Measurements from ENCODE around the gene BARHL1. TPM values are rescaled to one million over a fixed set of nuclear protein-coding genes. Genes with fewer than 3 reads are reported as not detected.

Gene BARHL1
- total and polyA plus RNA-seq, 9 of the 15 experiments (the other 6 are each of a cell fraction or from before 2014, with no cell fraction given), result not detected

DNA sequence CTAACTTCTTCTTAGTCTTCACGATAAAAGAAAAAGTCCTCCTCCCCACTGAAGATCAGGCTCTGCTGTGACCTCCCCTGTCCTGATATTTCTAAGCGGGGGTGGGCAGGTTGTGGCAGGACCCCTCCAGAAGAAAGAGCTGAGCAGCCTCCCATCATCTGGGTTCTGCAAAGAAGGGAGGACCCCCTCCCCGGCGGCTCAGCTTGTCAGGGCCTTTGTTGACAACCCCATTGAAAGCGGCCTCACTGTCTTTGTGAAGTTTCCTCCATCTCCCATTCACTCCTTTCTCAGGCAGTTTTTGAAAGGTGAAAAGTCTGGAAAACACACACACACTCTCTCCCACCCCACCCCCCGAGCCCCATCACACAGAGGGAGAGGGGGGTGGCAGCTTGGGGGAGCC lies 26.2 kb upstream of the BARHL1 start:
- BruUV-seq (replicated peaks), result no TSS peak
- no peak overlapping the region for H3K4me3 ChIP-seq
- no peaks in the 10 kb centered on the region for H3K9me1 ChIP-seq (ENCODE audit: control insufficient read depth, insufficient read depth, low read length)
- no peak for DNase-seq (ENCODE audit: extremely low read depth in 1 of 4, low spot score in 3 of 4)
- H3K4me1 ChIP-seq (replicated peaks in 1 of 2; ENCODE audit: control insufficient read depth in 2 of 2, insufficient read depth in 2 of 2, low read length in 2 of 2), result no peaks in the 10 kb centered on the region
- no peaks in the 10 kb centered on the region for H3K36me3 ChIP-seq (ENCODE audit: control insufficient read depth, insufficient read depth, low read length)
- no peak overlapping the region for H2AFZ ChIP-seq (ENCODE audit: low read depth, low read length)
- TF ChIP-seq, protein P1, sequence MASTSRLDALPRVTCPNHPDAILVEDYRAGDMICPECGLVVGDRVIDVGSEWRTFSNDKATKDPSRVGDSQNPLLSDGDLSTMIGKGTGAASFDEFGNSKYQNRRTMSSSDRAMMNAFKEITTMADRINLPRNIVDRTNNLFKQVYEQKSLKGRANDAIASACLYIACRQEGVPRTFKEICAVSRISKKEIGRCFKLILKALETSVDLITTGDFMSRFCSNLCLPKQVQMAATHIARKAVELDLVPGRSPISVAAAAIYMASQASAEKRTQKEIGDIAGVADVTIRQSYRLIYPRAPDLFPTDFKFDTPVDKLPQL (IDR thresholded peaks at IDR 0.05; ENCODE audit: extremely low read depth, insufficient read length), result no peak
- TF ChIP-seq, protein P2, sequence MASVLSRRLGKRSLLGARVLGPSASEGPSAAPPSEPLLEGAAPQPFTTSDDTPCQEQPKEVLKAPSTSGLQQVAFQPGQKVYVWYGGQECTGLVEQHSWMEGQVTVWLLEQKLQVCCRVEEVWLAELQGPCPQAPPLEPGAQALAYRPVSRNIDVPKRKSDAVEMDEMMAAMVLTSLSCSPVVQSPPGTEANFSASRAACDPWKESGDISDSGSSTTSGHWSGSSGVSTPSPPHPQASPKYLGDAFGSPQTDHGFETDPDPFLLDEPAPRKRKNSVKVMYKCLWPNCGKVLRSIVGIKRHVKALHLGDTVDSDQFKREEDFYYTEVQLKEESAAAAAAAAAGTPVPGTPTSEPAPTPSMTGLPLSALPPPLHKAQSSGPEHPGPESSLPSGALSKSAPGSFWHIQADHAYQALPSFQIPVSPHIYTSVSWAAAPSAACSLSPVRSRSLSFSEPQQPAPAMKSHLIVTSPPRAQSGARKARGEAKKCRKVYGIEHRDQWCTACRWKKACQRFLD (CRISPR knock-in tag; IDR thresholded peaks at IDR 0.05), result no peak
- no peak for TF ChIP-seq NFATC3 (IDR thresholded peaks at IDR 0.05)
- no peak for TF ChIP-seq BRD9 (IDR thresholded peaks at IDR 0.05; ENCODE audit: low read depth, partially characterized antibody)
- no peak for TF ChIP-seq RBM15 (IDR thresholded peaks at IDR 0.05; ENCODE audit: insufficient read depth, low read length)
- no peak for TF ChIP-seq STAT5A (IDR thresholded peaks at IDR 0.05; ENCODE audit: borderline replicate concordance, low read length)
- H3K79me2 ChIP-seq (ENCODE audit: control insufficient read depth, insufficient read depth, low read length), result no peaks in the 10 kb centered on the region
- POLR2A ChIA-PET, result no interaction called here
- ATAC-seq, result no peak
- no peak overlapping the region for H3K27ac ChIP-seq (ENCODE audit: extremely low read depth, low read depth, low read length)
- H3K4me2 ChIP-seq (ENCODE audit: insufficient read depth, low read length), result no peak overlapping the region
- no peak for FAIRE-seq
- CTCF ChIA-PET (ENCODE audit: low intra/inter-chr PET ratio), result no interaction called here
- no peaks in the 10 kb centered on the region; the same call in 1 of the 2 replicates for H3K9me3 ChIP-seq (replicated peaks; ENCODE audit: control insufficient read depth, insufficient read depth, low read depth, low read length)
- no peaks in the 10 kb centered on the region for H4K20me1 ChIP-seq (replicated peaks; ENCODE audit: control insufficient read depth, insufficient read depth, low read length)
- H3K9ac ChIP-seq (ENCODE audit: insufficient read depth in 1 of 2, low read depth in 2 of 2, low read length in 2 of 2), result no peak overlapping the region
- 3% methylated on average over 6 of the region's 6 CpGs for WGBS (ENCODE audit: insufficient coverage, low coverage, missing lambda C conversion rate)
- intact Hi-C loops (cut with micrococcal nuclease), result no loop called here
- in situ Hi-C loops (cut with MboI), result no loop called here
- peaks cover 49 to 69% of the 10 kb centered on the region in 2 experiments for H3K27me3 ChIP-seq (ENCODE audit: control insufficient read depth in 2 of 2, insufficient read depth in 2 of 2, low read length in 2 of 2)

Data from K562 (cell line).